GM10248 (cell line): ENCODE data around the gene SNX9.

ENCODE experiments used
- CTCF ChIA-PET: fragments of 300-600 bp; sonication (Branson Sonifier 250); formaldehyde crosslinking; extraction: SDS; loops from one replicate; lab custom pipeline; 2021; ENCODE audit warnings: antibody characterized with exemption; lab: Yijun Ruan, JAX
- POLR2A ChIA-PET: fragments of 350-650 bp; sonication (Branson Sonifier 250); formaldehyde crosslinking; extraction: SDS; loops from one replicate; lab custom pipeline; 2020; ENCODE audit warnings: antibody characterized with exemption; lab: Yijun Ruan, JAX
- DNase-seq: peaks from one replicate; pipeline ENCODE4 v3.0.0; 2012; ENCODE audit errors: extremely low spot score
- TF ChIP-seq, protein P1 (sequence below): IDR thresholded peaks from 2 replicates; pipeline ENCODE4 v1.5.1; 2012; ENCODE audit warnings: mild to moderate bottlenecking, low read depth; ENCODE audit errors: extremely low read depth, missing control alignments, control extremely low read depth

The SNX9 gene

DNA sequence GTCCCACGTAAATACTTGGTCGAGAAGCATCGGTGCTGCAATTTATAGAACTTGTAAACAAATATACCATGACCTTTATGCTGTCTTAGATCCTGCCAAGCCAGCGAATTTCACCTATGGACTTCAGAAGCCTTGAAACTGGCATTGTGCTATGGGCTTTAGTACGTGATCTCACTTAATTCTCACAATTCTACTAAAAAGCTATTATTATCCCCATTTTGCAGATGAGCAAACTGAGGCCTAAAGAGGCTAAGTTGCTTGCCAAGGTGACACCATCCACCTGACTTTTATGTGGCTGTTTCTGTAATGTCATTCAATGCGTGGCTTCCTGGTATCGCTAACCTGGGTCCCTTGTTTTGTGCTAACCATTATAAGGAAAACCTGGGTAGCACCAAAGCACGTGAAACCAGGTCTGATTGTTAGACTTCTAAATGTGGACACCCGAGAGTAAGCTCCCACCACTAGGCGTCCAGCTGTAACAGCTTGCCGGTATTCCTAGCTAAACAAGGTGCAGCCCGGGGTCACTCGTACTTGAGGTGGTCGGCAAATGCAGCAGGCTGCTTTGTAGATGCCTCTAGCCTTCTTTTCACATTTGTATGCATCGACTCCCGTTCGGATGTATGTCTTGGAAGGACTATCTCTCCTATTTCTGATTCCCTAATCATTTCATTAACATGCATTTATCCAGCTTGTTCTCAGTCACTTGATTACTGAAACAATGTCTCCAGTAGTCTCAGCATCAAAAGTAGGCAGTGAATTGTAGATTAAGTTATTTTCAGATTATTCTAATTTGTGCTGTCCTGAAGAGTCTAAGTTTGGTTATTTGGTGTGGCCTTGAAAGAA lies 159.7 kb downstream of the SNX9 start:
- TF ChIP-seq, protein P1, sequence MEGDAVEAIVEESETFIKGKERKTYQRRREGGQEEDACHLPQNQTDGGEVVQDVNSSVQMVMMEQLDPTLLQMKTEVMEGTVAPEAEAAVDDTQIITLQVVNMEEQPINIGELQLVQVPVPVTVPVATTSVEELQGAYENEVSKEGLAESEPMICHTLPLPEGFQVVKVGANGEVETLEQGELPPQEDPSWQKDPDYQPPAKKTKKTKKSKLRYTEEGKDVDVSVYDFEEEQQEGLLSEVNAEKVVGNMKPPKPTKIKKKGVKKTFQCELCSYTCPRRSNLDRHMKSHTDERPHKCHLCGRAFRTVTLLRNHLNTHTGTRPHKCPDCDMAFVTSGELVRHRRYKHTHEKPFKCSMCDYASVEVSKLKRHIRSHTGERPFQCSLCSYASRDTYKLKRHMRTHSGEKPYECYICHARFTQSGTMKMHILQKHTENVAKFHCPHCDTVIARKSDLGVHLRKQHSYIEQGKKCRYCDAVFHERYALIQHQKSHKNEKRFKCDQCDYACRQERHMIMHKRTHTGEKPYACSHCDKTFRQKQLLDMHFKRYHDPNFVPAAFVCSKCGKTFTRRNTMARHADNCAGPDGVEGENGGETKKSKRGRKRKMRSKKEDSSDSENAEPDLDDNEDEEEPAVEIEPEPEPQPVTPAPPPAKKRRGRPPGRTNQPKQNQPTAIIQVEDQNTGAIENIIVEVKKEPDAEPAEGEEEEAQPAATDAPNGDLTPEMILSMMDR = no peak
- DNase-seq = no peak
- ChIA-PET POLR2A (no interaction called here), CTCF (interaction anchor here (1.0 to 6.4 kb wide), 15 partner anchors 10 to 226 kb away, joined by 3 to 53 read pairs (median 6); no protein-coding TSS in a partner anchor)

DNA sequence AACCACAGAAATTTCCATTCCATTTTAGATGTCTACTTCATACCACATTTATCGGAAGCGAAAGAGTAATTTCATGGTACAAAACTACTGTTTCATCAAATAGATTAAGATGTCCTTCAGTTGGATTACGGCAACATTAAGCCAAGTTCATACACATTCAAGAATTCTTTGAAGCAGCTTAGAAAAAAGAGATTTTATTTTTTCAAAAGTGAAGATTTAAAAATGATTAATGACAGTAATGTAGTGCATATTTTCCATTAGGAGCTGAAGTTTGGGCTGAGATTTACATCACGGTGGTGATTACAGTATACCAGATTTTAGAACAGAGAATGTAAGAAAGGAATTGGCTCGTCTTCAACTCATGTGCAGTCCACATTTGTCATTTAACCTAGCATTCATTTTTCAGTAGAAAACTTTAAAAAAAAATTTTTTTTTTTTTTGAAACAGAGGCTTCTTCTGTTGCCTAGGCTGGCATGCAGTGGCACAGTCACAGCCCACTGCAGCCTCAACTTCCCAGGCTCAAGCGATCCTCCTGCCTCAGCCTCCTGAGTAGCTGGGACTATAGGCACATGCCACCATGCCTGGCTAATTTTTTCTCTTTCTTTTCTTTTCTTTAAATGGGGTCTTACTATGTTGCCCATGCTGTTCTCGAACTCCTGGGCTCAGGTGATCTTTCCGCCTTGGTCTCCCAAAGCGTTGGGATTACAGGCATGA lies 160.5 kb downstream of the SNX9 start:
- TF ChIP-seq, protein P1 = no peak
- ChIA-PET POLR2A (no interaction called here), CTCF (interaction anchor here (1.0 to 6.4 kb wide), 14 partner anchors 9 to 227 kb away, joined by 3 to 53 read pairs (median 6); no protein-coding TSS in a partner anchor)
- DNase-seq = no peak

DNA sequence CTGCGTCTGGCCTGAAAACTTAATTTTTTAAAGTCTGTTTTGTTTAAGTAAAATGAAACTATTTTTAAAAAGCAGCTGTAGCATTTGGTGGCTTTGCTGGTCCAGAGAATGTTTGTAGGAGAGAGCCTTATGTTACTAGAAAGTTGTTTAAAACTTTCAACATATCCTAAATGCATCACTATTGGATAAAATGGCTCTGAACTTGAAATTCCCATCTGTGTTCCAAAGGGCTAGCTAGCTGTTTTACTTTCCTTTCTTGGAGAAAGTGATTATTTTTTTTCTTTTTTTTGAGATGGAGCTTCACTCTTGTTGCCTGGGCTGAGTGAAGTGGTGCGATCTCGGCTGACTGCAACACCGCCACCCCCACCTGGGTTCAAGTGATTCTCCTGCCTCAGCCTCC lies 161.1 kb downstream of the SNX9 start:
- TF ChIP-seq, protein P1 = no peak
- ChIA-PET CTCF (interaction anchor here (1.3 to 6.4 kb wide), 8 partner anchors 10 to 228 kb away, joined by 3 to 53 read pairs (median 8); no protein-coding TSS in a partner anchor), POLR2A (no interaction called here)
- no peak for DNase-seq

DNA sequence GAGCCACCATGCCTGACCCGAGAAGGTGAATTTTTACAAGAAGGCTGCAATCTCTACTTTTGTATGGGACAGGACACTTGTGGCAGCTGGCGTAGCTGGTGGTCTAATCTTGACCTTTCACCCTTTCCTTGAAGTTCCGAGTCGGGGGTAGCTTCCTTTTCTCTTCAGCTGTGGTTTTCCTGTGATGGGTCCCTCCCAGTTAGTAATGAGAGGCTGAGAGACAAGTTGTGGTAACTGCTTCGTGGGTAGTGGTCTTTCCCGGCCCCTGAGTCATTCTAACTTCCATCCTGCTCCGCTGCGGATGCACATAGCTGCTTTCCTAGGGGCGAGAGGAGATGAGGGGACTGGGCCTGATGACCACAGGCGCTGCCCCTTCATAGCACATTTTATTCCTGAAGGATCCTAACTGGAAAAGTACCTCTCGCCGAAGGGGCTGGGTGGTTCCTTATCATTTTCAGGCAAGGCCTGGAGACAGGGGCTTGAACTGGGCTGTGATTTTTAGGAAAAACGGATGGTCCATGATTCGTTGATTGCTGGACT lies 161.7 kb downstream of the SNX9 start:
- CTCF ChIA-PET = interaction anchor here (2.2 to 6.4 kb wide), 4 partner anchors 23 to 88 kb away, joined by 6 to 53 read pairs (median 10); no protein-coding TSS in a partner anchor
- POLR2A ChIA-PET = no interaction called here
- DNase-seq = no peak
- TF ChIP-seq, protein P1 = no peak

DNA sequence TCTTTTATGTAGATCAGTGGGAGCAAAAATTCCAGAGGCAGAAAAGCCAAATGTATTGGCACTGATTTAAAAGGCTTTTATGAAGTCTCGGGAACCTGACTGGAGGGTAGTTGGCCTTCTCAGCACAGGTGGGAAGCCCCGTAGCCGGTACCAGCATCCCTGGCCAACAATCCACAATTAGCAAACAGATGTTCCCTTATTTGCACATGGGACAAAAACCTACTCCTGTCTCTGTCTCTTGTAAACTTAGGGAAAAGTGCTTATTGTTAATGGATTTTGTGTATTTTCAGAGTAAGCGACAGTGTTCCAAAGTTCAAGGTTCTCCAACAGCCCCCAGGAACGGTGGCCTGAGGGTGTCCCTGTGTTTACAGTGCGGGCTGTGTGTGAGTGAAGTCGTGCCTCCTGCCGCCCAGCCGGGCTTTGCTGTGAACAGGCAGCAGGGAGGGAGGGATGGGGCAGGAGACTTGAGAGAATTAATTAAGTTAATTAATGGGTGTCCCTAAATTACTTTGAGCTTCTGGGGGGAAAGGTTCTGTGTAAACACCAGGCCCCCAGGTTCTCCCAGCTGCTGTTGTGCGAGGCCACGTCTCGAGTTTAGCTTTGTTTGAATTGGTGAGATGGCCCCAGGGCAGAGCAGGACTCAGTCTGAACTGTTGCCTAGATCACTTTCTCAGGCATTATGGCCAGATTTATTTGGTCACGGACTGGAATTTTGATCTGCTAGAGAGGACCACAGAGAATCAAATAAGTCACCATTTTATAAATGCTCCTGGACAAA lies 162.5 kb downstream of the SNX9 start:
- POLR2A ChIA-PET = no interaction called here
- DNase-seq = no peak
- CTCF ChIA-PET = no interaction called here
- TF ChIP-seq, protein P1 = no peak
